GM19351 (cell line): Measurements from ENCODE around the gene SPON2.

Experiments used
- ATAC-seq: cut with Tn5 transposase; IDR thresholded peaks from one replicate; pipeline ENCODE4 v1.9.1; 2021; ENCODE audit warnings: mild to moderate bottlenecking, moderate library complexity; ENCODE audit not compliant: unreplicated experiment

Gene SPON2

DNA sequence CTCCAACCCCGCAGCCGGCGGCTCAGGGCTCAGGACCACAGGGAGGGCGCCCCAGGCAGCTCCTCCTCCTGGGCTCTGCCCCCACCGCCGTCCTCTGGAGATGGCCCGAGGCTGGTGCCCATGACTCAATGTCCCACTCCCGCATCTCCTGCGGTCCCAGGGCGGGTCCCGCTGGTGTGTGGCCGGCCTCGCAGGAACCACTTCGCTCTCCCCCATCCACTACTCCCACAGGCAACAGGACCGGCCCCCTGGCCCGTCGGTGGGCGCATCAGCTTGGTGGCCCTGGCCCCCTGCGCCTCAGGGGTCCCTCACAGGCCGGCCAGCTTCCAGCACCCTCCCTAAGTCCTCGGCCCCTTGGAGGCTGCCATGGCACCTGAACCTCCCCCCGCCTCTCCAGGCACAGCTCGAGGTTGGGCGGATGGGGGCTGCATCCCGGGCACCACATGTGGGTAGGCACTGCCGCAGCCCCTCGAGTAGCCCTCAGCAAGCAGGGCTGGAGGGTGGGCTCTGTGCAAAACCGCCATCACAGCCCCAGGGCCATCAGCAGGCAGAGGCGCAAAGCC, 22.8 kb upstream of the SPON2 start:
- ATAC-seq: no peak

DNA sequence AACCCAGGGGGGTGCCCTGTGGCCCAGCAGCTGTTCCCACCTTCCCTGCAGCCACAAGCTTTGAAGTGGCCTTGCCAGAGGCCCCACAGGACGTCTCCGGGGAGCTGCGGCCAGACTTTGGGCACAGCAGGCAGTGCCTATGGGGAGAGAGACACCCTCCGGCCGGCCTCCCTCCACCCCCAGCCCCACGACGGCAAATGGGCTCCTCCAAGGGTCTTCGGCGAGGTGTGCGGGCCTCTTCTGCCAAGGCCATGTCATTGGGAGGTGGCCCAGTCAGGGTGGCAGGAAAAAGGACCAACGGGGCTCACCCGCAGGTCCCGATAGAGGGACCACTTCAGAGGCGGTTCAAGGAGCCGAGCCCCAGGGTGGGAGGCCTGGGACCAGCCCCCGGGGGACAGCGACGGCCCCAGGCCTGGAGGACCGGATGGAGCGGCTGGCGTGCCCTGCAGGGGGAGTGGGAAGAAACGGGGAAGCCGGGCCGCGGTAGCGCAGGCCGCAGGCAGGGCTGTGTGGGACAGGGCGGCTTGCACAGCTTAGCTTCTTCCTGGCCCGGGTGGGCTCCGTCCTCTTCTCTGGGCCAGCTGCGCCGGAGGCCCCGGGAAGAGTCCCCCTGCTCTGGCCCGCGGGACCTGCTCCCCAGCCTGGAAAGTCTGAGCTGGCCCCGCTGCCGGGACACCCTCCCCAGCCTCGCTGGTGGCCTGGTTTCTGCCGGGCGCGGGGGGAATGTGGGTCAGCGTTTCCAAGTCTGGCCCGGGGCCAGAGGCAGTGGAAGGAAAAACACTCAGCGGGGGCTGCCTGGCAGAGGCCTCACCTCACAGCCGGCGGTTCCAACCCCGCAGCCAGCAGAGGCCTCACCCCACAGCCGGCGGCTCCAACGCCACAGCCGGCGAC, 21.9 kb upstream of the SPON2 start:
- ATAC-seq: no peak

DNA sequence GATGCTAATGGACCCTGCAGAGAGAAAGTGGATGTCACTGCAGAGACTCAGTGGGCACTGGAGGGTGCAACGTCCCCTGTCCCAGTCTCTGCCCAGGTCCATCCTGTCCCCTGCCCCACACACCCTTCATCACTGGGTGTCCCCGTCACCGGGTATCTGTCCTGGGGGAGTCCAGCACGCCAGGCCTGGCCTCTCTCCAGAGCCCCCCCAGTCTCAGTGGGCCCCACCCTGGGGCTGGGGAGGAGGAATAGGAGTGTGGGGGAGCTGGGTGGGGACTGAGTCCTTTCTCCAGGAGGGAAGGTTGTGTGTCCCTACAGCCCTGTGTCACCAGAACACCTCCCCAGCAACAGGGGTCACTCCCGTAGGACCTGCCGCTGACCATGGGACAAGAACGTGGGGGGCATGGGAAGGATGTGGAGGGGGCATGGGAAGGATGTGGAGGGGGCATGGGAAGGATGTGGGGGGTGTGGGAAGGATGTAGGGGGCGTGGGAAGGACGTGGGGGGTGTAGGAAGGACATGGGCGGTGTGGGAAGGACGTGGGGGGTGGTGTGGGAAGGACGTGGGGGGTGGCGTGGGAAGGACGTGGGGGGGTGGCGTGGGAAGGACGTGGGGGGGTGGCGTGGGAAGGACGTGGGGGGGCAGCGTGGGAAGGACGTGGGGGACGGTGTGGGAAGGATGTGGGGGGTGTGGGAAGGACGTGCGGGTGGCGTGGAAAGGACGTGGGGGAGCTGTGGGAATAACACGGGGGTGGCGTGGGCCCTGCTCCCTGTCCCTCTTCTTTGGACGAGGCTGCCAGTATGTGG, 21.0 kb upstream of the SPON2 start:
- no peak for ATAC-seq

DNA sequence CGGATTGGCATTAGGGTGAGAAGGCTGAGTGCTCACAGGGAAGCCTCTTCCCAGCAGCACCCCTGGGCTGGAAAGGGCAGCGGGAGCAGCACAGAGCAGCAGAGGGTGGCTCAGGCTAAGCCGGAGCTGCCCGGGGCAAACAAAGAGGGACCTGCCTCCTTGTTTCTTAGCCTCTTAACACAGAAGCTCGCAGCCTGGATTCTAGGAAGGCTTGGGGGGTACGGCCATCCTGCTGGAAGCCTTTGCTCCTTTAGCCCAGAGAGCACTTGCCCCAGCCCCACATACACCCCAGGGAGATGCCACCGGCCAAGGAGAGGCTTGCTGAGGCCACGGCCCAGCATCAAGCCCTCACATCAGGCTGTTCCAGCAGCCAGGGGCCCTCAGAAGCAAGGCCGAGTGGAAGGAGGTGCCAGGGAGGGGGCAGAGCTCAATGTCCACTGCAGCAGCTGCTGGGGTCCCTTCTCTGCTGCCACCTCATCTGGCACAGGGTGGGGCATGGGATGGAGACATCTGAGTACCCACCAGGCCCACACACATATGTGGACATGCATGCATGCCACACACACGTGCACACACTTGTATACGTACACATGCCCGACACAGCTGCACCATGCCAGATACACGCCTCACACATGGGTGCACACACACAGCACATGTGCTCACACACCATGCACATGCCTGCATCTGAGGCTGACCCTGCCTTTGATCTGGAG, 20.3 kb upstream of the SPON2 start:
- ATAC-seq: no peak

DNA sequence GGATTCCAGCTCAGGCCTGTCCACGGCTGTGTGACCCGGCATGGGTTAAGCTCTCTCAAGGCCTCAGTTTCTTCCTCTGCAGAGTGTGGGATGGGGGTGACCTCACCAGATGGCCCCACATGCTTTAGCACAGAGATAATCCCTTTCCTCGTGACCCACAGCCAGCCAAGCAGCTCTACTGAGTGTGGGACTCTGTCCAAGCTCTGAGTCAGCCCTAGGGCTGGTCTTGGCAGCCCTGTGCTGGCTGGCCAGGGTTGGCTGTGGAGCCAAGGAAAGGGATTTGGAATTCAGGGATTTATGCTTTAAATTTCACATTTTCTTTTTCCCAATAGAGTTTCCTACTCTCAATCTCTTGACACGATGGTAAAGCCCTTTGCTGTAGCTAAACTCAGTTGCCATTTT, 19.7 kb upstream of the SPON2 start:
- no peak for ATAC-seq

DNA sequence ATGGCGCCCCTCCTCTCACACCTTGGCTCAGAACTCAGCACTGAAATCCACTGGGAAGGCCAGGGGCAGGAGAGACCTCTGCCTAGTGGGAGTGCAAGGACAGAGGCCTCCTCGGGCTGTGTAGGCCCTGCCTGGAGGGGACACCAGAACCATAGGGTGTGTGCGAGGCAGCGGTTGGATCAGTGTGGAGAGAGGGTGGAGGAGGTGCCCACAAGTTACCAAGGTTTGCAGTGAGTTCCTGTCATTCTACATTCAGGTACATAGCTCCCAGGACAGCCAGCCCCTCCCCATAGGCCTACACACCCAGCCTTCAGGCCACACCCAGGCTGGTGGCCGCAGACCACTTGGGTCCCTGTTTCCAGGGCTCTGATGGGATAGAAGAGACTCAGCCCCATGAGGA, 19.2 kb upstream of the SPON2 start:
- ATAC-seq: no peak

DNA sequence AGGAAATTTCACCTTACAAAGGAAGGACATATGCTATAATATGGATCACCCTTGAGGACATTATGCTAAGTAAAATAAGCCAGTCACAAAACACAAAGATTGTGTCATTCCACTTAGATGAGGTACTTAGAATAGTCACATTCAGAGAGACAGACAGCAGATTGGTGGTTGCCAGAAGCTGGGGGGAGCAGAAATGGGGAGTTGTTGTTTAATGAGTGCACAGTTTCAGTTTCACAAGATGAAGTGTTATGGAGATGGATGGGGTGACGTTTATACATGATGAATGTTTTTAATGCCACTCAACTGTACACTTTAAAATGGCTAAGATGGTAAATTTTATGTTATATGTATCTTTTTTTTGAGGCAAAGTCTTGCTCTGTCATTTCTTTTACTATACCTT, 14.8 kb upstream of the SPON2 start:
- peak; percentile 72 for ATAC-seq

DNA sequence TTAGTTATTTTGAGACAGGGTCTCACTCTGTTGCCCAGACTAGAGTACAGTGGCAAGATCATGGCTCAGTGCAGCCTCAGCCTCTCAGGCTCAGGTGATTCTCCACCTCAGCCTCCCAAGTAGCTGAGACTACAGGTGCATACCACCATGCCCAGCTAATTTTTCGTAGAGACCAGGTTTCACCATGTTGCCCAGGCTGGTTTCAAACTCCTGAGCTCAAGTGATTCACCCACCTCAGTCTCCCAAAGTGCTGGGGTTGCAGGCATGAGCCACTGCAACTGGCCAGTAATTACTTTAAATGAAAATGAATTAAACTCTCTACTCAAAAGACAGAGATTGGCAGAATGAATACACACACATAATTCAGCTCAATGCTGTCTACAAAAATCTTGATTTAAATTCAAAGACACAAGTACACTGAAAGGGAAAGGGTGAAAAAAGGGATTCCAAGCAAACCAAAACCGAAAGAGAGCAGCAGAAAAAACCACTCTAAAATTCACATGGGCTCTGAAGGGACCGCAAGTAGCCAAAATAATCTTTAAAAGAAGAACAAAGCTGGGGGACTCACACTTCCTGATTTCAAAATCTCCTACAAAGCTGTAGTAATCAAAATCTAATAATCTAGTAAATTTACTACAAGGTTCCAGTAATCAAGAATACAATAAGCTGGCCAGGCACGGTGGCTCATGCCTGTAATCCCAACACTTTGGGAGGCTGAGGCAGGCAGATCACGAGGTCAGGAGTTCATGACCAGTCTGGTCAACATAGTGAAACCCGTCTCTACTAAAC, 11.8 kb upstream of the SPON2 start:
- peak; percentile 75 for ATAC-seq

DNA sequence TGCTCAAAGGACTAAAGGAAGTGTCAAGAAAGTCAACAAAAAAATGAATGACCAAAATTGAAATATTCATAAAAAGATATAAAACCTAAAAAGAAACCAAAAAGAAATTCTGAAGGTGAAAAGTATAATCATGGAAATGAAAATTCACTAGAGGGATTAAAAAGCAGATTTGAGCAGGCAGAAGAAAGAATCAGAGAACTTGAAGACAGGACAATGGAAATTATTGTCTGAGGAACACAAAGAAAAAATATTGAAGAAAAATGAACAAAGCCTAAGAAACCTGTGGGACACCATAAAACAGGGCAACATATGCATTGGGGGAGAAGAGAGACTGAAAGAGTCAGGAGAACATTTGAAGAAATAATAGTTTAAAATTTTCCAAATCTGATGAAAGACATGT, 9.9 kb upstream of the SPON2 start:
- no peak for ATAC-seq

DNA sequence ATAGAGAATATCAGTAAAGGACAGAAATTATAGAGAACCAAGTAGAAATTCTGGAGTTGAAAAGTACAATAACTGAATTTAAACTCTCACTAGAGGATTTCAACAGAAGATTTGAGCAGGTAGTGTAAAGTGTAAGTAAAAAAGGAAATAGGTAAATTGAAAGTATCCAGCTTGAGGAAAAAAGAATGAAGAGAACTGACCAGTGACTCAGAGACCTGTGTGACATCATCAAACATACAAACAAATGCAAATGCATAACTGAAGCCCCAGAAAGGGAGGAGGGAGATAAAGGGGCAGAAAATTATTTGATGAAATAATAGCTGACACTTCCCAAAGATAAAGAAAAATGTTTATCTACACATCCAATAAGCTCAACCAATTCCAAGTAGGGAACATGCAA, 8.3 kb upstream of the SPON2 start:
- no peak for ATAC-seq

DNA sequence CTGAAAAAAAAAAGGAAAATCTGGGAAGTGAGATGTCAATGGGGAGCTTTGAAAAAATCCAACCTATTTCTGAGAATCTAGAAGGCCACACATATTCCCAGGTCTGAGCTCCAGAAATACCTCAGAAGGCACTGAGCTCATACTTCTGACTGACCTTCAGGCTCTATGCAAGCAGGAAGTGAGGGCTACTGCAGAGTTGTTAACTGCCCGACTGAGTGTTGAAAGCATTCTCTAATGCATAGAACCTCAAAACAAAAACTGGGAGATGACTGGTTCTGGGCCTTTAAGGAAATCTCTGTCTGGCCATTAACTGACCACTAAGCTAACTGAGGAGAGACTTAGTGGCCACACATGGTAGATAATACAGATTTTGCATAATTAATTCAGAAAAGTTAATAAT, 7.6 kb upstream of the SPON2 start:
- ATAC-seq: no peak

DNA sequence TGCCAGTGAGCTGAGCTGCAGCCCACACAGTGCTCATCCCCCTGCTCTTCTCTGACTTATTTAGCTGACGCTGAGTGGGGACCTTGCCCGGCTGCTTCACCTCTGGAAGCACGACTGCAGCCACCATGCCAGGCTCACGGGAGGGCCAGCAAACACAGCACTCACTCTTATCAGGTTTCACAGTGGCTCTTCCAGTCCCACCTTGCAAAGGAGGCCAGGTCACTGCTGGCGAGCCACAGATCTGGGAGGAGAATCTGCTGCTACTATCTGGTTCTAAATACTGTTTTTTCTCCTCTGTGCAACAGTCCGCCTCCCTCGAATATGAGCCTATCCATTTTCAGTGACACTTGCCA, 6.7 kb upstream of the SPON2 start:
- no peak for ATAC-seq

DNA sequence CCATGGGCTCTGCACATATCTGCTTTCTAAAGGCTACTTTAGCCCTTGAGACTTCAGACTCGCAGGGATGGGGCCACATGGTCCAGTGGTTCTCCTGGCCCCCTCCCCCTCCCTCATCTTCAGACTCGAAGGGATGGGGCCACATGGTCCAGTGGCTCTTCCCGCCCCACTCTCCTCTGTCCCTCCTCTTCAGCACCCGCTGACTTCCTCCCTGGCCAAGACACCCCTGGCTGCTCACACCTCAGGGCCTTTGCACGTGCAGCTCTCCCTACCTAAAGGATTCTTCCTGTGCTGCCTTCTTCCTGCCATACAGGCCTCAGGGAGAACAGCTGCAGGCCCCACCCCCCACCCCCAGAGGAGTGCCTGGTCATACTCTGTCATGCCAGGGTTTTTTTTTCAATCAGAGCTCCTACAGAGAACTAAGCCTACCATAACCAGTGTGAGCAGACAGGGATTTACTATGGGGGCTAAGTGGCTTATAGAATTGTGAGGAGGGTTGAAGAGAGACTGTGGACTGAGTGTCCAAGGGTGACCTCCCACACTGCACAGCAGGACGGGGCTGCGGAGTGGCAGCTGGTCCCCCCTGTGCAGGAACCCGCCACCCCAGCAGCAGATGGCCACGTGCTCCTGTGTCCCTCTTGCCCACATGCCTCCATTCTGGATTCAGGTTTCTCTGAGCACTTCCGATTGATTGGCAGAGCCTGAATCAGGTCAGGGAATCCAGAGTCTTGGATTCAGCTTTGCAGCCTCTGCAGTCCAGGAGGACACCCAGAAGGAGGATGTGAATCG, 6.1 kb upstream of the SPON2 start:
- no peak for ATAC-seq

DNA sequence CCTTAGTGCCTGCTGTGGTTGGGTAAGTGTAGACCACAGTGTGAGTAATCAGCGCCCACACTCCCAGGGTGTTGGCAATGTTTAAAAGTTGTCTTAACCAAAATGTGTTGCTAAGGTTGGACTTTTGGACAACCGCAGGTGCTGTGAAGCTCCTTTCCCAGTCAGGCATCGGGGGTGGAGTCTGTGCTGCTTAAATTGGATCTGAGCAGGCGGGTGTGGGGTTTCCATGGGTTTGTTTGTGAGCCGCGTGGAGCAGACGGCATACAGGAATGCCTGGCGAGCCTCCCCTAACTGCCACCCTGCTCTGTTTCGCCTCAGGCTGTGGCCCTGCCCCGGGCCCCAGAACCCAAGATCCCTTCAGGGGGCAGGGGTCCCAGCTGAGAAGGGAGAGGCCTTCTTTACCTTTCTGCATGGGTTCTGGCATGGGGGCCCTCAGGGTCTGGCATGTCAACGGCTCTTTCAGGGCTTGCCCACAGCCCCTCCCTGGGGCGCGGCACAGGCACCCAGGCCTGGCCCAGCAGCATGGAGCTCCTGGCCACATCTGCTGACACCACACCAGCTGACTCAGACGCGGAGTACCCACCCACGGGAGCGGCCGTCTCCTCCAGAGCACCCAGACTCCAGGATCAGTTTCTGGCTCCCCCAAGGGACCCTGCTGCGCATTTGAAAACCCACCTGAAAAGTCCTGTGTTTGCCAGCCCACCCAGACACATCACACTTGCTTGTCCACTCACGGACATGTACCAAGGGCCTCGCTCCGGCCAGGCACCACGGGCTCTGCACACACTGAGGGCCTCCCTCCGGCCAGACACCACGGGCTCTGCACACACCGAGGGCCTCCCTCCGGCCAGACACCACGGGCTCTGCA, 5.1 kb upstream of the SPON2 start:
- no peak for ATAC-seq

DNA sequence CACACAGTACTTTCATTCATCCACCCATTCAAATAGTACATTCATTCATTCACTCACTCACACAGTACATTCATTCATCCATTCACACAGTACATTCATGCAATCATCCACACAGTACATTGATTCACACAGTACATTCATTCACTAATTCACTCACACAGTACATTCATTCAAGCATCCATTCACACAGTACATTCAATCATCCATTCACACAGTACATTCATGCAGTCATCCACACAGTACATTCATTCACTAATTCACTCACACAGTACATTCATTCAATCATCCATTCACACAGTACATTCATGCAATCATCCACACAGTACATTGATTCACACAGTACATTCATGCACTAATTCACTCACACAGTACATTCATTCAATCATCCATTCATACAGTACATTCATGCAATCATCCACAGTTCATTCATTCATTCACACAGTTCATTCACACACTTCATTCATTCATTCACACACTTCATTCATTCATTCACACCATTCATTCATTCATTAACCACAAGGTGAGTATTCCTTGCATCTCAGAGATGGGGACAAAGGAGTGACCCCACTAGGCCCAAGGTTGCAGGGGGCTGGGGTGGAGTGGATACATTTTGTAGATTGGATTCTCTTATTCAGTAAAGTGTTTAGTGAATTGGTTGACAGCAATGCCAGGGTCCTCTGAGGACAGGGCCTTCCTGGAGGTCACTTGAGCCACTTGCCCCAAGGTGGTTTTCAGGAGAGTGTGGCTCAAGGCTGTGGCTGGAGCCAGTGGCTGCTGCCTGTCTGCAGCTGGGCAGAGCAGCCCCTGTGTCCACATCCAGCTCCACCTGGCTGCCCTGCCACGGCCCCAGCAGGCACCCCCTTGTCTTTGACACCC, 4.3 kb upstream of the SPON2 start:
- no peak for ATAC-seq

DNA sequence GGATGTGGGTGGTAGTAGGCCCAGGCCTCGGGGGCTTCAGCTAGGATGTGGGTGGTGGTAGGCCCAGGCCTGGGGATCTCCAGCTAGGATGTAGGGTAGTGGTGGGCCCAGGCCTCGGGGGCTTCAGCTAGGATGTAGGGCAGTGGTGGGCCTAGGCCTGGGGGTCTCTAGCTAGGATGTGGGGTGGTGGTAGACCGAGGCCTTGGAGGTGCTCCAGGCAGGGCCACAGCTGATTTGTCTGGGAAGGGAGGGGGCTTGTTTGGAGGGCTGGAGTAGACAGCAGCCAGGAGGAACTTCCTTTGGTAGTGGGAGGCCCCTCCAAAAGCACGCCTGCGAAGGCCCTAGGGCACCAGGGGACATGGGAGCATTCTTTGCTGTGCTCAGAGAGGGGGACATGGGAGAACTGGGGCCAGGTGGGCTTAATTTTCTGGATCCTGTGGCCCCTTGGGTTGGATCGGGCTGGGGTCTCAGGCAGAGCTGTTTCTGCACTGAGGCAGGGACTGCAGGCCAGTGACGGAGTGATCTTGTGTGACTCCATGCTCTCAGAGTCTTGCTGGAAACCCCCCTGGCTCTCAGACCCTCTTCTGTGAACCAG, 3.3 kb upstream of the SPON2 start:
- ATAC-seq: no peak

DNA sequence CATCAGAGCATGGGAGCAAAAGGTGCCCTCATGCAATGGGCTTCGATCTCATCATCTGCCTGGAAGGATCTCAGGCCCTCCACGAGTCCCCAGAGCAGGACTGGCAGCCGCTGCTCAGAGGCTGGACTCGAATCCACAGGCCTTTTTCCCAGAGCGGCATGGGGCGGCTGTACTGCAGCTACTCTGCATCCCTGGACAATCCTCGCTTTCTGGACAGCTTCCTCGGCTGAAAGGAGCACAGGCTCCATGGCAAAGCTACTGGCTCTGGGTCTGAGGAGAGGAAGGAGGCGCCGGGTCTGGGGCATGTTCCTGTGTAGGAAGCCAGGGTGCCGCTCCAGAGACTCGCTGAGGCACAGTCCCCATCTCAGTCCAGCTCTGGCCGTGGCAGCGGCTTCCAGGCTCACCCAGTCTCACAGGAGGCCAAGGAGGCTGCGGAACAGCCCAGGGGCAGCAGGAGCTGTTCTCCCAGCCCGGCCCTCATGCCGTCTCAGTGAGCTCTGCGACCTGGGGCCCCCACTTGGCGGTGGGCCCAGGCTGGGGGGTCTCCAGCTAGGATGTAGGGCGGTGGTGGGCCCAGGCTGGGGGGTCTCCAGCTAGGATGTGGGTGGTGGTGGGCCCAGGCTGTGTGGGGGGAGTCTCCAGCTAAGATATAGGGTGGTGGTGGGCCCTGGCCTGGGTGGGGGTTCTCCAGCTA, 2.7 kb upstream of the SPON2 start:
- ATAC-seq: no peak
